Measurements from ENCODE around the gene DLGAP3.
"Not testable (repeated sequence)": the region's sequence is repeated elsewhere in the genome, so short reads cannot be mapped to it uniquely, and the experiment has no call there.

DNA sequence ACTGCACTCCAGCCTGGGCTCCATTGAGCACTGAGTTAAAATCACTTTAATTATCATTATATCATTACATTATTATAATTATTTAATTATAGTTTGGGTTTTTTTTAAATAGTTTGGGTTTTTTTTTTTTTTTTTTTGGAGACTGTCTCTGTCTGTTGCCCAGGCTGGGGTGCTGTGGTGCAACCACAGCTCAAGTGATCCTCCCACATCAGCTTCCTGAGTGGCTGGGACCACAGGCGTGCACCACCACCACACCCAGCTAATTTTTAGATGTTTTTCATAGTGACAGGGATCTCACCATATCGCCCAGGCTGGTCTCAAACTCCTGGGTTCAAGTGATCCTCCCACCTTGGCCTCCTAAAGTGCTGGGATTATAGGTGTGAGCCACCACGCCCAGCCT lies 38.8 kb upstream of the DLGAP3 start:
- not testable (repeated sequence) for TF ChIP-seq POLR2A (IDR thresholded peaks at IDR 0.05)
- TF ChIP-seq, protein P1, sequence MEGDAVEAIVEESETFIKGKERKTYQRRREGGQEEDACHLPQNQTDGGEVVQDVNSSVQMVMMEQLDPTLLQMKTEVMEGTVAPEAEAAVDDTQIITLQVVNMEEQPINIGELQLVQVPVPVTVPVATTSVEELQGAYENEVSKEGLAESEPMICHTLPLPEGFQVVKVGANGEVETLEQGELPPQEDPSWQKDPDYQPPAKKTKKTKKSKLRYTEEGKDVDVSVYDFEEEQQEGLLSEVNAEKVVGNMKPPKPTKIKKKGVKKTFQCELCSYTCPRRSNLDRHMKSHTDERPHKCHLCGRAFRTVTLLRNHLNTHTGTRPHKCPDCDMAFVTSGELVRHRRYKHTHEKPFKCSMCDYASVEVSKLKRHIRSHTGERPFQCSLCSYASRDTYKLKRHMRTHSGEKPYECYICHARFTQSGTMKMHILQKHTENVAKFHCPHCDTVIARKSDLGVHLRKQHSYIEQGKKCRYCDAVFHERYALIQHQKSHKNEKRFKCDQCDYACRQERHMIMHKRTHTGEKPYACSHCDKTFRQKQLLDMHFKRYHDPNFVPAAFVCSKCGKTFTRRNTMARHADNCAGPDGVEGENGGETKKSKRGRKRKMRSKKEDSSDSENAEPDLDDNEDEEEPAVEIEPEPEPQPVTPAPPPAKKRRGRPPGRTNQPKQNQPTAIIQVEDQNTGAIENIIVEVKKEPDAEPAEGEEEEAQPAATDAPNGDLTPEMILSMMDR (IDR thresholded peaks at IDR 0.05): not testable (repeated sequence)
